Vagina (tissue), 2 donors: ENCODE results near the gene CYP4F12.

Experiments
- POLR2A ChIP-seq, 2 donors: fragments of 450-650 bp; IDR thresholded peaks; one replicate each; pipeline ENCODE4 v1.6.1; 2017; ENCODE audit warnings: antibody characterized with exemption in 2 of 2, mild to moderate bottlenecking in 2 of 2, moderate library complexity in 2 of 2
- TF ChIP-seq, protein P1 (sequence below), 3 experiments: fragments of 450-650 bp in 2 of 3; fragments of 200-600 bp in 1 of 3; sonication (generic) in 1 of 3; IDR thresholded peaks; one replicate each; pipeline ENCODE4 v1.5.1; 2017 to 2019; ENCODE audit warnings: antibody characterized with exemption in 3 of 3, mild to moderate bottlenecking in 2 of 3, moderate library complexity in 2 of 3

DNA sequence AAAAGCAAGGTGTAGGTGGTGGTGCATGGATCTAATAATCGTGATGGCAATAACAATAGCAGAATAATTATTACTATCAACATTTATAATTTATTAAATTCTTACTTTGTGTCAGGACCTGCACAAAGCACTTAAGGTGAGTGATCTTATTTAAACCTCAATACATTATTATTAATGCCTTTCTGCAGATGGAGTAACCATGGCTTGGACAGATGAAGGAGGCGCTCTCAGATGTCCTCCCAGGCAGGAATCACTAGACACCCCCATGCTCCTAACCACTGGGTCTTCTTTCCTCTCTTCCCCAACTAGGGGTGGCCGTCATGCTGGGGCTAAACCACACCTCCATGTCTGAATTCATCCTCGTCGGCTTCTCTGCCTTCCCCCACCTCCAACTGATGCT is 54.8 kb downstream of the CYP4F12 start, which contains the start of gene OR10H2:
- TF ChIP-seq, protein P1, sequence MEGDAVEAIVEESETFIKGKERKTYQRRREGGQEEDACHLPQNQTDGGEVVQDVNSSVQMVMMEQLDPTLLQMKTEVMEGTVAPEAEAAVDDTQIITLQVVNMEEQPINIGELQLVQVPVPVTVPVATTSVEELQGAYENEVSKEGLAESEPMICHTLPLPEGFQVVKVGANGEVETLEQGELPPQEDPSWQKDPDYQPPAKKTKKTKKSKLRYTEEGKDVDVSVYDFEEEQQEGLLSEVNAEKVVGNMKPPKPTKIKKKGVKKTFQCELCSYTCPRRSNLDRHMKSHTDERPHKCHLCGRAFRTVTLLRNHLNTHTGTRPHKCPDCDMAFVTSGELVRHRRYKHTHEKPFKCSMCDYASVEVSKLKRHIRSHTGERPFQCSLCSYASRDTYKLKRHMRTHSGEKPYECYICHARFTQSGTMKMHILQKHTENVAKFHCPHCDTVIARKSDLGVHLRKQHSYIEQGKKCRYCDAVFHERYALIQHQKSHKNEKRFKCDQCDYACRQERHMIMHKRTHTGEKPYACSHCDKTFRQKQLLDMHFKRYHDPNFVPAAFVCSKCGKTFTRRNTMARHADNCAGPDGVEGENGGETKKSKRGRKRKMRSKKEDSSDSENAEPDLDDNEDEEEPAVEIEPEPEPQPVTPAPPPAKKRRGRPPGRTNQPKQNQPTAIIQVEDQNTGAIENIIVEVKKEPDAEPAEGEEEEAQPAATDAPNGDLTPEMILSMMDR (IDR thresholded peaks at IDR 0.05), result no peak
- TF ChIP-seq POLR2A (IDR thresholded peaks at IDR 0.05), result no peak
